GM19452 (cell line): ENCODE results near the gene LGR6.
"Not testable (repeated sequence)": the region's sequence is repeated elsewhere in the genome, so short reads cannot be mapped to it uniquely, and the experiment has no call there.

Experiments used
- ATAC-seq: cut with Tn5 transposase; IDR thresholded peaks from one replicate; pipeline ENCODE4 v1.9.1; 2021; ENCODE audit not compliant: unreplicated experiment

The LGR6 gene

GRCh38 chr1:202193614-202194327 is at the start of gene LGR6:
Gene LGR6, plus strand, starts transcription at chr1:202193799. Its CDS starts 191 bp downstream, at chr1:202193990.
- no peak for ATAC-seq

GRCh38 chr1:202144402-202145067 is 49.1 kb upstream of the LGR6 start, which contains the start of gene ARL8A:
Gene ARL8A, minus strand, starts transcription at chr1:202144737. Its CDS starts 165 bp downstream, at chr1:202144572.
- ATAC-seq: peak; percentile 62

- no peak for ATAC-seq
Observed at GRCh38 chr1:202145068-202145743, 48.4 kb upstream of the LGR6 start.

GRCh38 chr1:202145744-202146140 is 47.9 kb upstream of the LGR6 start:
- ATAC-seq: not testable (repeated sequence)

- no peak for ATAC-seq
Observed at GRCh38 chr1:202146279-202146678, 47.3 kb upstream of the LGR6 start.

- no peak for ATAC-seq
Observed at GRCh38 chr1:202146993-202147392, 46.6 kb upstream of the LGR6 start.

- no peak for ATAC-seq
Observed at GRCh38 chr1:202148391-202148790, 45.2 kb upstream of the LGR6 start.

- no peak for ATAC-seq
Observed at GRCh38 chr1:202149566-202149965, 44.0 kb upstream of the LGR6 start.

GRCh38 chr1:202150187-202150586 is 43.4 kb upstream of the LGR6 start:
- no peak for ATAC-seq

GRCh38 chr1:202150602-202151001 is 43.0 kb upstream of the LGR6 start:
- no peak for ATAC-seq

GRCh38 chr1:202151045-202151444 is 42.6 kb upstream of the LGR6 start:
- no peak for ATAC-seq

GRCh38 chr1:202152399-202152798 is 41.2 kb upstream of the LGR6 start:
- no peak for ATAC-seq

GRCh38 chr1:202153284-202153683 is 40.3 kb upstream of the LGR6 start:
- ATAC-seq: no peak

GRCh38 chr1:202154148-202154765 is 39.3 kb upstream of the LGR6 start:
- no peak for ATAC-seq

GRCh38 chr1:202154766-202155477 is 38.7 kb upstream of the LGR6 start:
- ATAC-seq: no peak

GRCh38 chr1:202155478-202156021 is 38.0 kb upstream of the LGR6 start:
- no peak for ATAC-seq

GRCh38 chr1:202156590-202156989 is 37.0 kb upstream of the LGR6 start:
- ATAC-seq: no peak

GRCh38 chr1:202157945-202158344 is 35.7 kb upstream of the LGR6 start:
- no peak for ATAC-seq

GRCh38 chr1:202158810-202159533 is 34.6 kb upstream of the LGR6 start:
- no peak for ATAC-seq
